Activated T-cell treated with anti-CD3 and anti-CD28 coated beads for 24 hours (primary cell): ENCODE measurements around the gene TC2N.
"Not testable (repeated sequence)": the region's sequence is repeated elsewhere in the genome, so short reads cannot be mapped to it uniquely, and the experiment has no call there.

Experiments used
- DNase-seq: peaks from one replicate; pipeline ENCODE4 v3.0.0-alpha.2; 2020; ENCODE audit warnings: low read depth

TC2N gene

GRCh38 chr14:91869556-91869955, 2.2 kb upstream of the TC2N start:
- DNase-seq = no peak

GRCh38 chr14:91866511-91867295, 633 bp downstream of the TC2N start:
- no peak for DNase-seq

GRCh38 chr14:91866061-91866460, 1.3 kb downstream of the TC2N start:
- no peak for DNase-seq

GRCh38 chr14:91862417-91862816, 4.9 kb downstream of the TC2N start:
- no peak for DNase-seq

GRCh38 chr14:91861091-91861490, 6.2 kb downstream of the TC2N start:
- no peak for DNase-seq

GRCh38 chr14:91860238-91860637, 7.1 kb downstream of the TC2N start:
- no peak for DNase-seq

- no peak for DNase-seq
These were observed 8.6 kb downstream of the TC2N start for GRCh38 chr14:91858536-91859275.

GRCh38 chr14:91857614-91858013, 9.7 kb downstream of the TC2N start:
- DNase-seq = no peak

- no peak for DNase-seq
These were observed 12.9 kb downstream of the TC2N start for GRCh38 chr14:91854327-91854934.

GRCh38 chr14:91851563-91851962, 15.8 kb downstream of the TC2N start:
- no peak for DNase-seq

GRCh38 chr14:91848504-91849001, 18.8 kb downstream of the TC2N start:
- DNase-seq = no peak

GRCh38 chr14:91847693-91848092, 19.6 kb downstream of the TC2N start:
- DNase-seq = no peak

GRCh38 chr14:91845652-91846051, 21.7 kb downstream of the TC2N start:
- no peak for DNase-seq

- not testable (repeated sequence) for DNase-seq
These were observed 22.3 kb downstream of the TC2N start for GRCh38 chr14:91845056-91845455.

GRCh38 chr14:91844029-91844428, 23.3 kb downstream of the TC2N start:
- DNase-seq = no peak

- no peak for DNase-seq
These were observed 23.9 kb downstream of the TC2N start for GRCh38 chr14:91843437-91843836.

- no peak for DNase-seq
These were observed 26.3 kb downstream of the TC2N start for GRCh38 chr14:91841065-91841464.

- DNase-seq = no peak
These were observed 27.6 kb downstream of the TC2N start for GRCh38 chr14:91839749-91840148.

- DNase-seq = no peak
These were observed 30.3 kb downstream of the TC2N start for GRCh38 chr14:91837076-91837475.

- peak; percentile 81 for DNase-seq
These were observed 31.2 kb downstream of the TC2N start for GRCh38 chr14:91835920-91836843.

GRCh38 chr14:91835197-91835919, 32.0 kb downstream of the TC2N start:
- no peak for DNase-seq
